Measurements from ENCODE around the gene RNASE8.

GRCh38 chr14:21019366-21019765 is 38.3 kb upstream of the RNASE8 start:
- TF ChIP-seq CTCF (IDR thresholded peaks at IDR 0.05; ENCODE audit: low read depth, low read length, poor library complexity, severe bottlenecking), result no peak
- no peak for TF ChIP-seq EZH2phosphoT487 (IDR thresholded peaks at IDR 0.05; ENCODE audit: borderline replicate concordance, low read length)

All from DOHH2 (cell line).